K562 (cell line): Measurements from ENCODE around the gene TLCD1. TPM values are rescaled to one million over a fixed set of nuclear protein-coding genes. Genes with fewer than 3 reads are reported as not detected.

Experiments
- BRCA1 ChIP-seq, 2 experiments: fragments of 450-650 bp in 1 of 2; sonication (generic) in 1 of 2; formaldehyde crosslinking in 1 of 2; IDR thresholded peaks; 2 replicates each; pipeline versions ENCODE4 v1.5.0 to v1.6.1; 2017 to 2020; ENCODE audit warnings: mild to moderate bottlenecking in 1 of 2, missing genetic modification reagents in 1 of 2
- CBFA2T2 ChIP-seq: fragments of 450-650 bp; conservative IDR thresholded peaks from 2 replicates; pipeline ENCODE4 v1.6.1; 2017; ENCODE audit warnings: mild to moderate bottlenecking
- CTBP1 ChIP-seq: fragments of 450-650 bp; IDR thresholded peaks from 2 replicates; pipeline ENCODE4 v1.6.1; 2016; ENCODE audit warnings: borderline replicate concordance
- FOXP1 ChIP-seq: sonication (generic); formaldehyde crosslinking; IDR thresholded peaks from 2 replicates; pipeline ENCODE4 v1.8.0; 2022; ENCODE audit warnings: mild to moderate bottlenecking, missing genetic modification reagents
- HDAC3 ChIP-seq: fragments of 450-650 bp; IDR thresholded peaks from 2 replicates; pipeline ENCODE4 v1.6.1; 2018; ENCODE audit warnings: borderline replicate concordance, mild to moderate bottlenecking, moderate library complexity; ENCODE audit not compliant: partially characterized antibody
- KAT2B ChIP-seq: IDR thresholded peaks from one replicate; pipeline ENCODE4 v1.6.1; 2012; ENCODE audit warnings: low read depth, mild to moderate bottlenecking, control low read depth, inconsistent platforms, low read length, moderate library complexity
- KLF16 ChIP-seq: IDR thresholded peaks from 2 replicates; pipeline ENCODE4 v1.6.1; 2016; ENCODE audit warnings: antibody characterized with exemption
- NELFE ChIP-seq: IDR thresholded peaks from 2 replicates; pipeline ENCODE4 v1.6.1; 2011; ENCODE audit warnings: mild to moderate bottlenecking; ENCODE audit not compliant: insufficient read depth, insufficient read length
- RBM17 ChIP-seq: fragments of 200-400 bp; formaldehyde crosslinking; IDR thresholded peaks from 2 replicates; pipeline ENCODE4 v1.6.1; 2017; ENCODE audit warnings: low read depth, mild to moderate bottlenecking, low read length, borderline replicate concordance
- TCF7 ChIP-seq: sonication (generic); IDR thresholded peaks from 2 replicates; pipeline ENCODE4 v1.6.1; 2016; ENCODE audit warnings: antibody characterized with exemption, borderline replicate concordance
- TEAD1 ChIP-seq, 2 experiments: fragments of 450-650 bp in 1 of 2; sonication (generic) in 1 of 2; formaldehyde crosslinking; IDR thresholded peaks; 2 replicates each; pipeline versions ENCODE4 v1.4.0 to v1.8.0; 2020 to 2022; ENCODE audit warnings: mild to moderate bottlenecking in 2 of 2, missing genetic modification reagents in 1 of 2
- YY1 ChIP-seq, 3 experiments: IDR thresholded peaks; 2 replicates each; pipeline ENCODE4 v1.6.1; 2011; ENCODE audit warnings: low read length in 2 of 3, mild to moderate bottlenecking in 2 of 3, moderate library complexity in 2 of 3, borderline replicate concordance in 1 of 3, control low read depth in 1 of 3, low read depth in 1 of 3; ENCODE audit not compliant: insufficient read depth in 3 of 3, insufficient replicate concordance in 2 of 3, control insufficient read depth in 1 of 3, insufficient read length in 1 of 3; ENCODE audit errors: extremely low read depth in 1 of 3
- ZNF282 ChIP-seq: sonication (generic); formaldehyde crosslinking; IDR thresholded peaks from 2 replicates; pipeline ENCODE4 v1.8.1; 2023; ENCODE audit warnings: missing genetic modification reagents
- ZNF696 ChIP-seq: fragments of 250-450 bp; sonication (Bioruptor Pico); conservative IDR thresholded peaks from 2 replicates; pipeline ENCODE4 v1.4.0; 2020; ENCODE audit warnings: mild to moderate bottlenecking, moderate library complexity
- ZSCAN29 ChIP-seq: fragments of 450-650 bp; IDR thresholded peaks from 2 replicates; pipeline ENCODE4 v1.6.1; 2017
- polyA plus RNA-seq, 8 experiments: library from polyadenylated mRNA; depleted of rRNA in 4 of 8; stranded (reverse) in 5 of 8; unstranded in 3 of 8; fragments of >200 nt; fragmentation: Nextera tagmentation in 2 of 8; fragmentation: Illumina TruSeq in 1 of 8; extraction: Ambion mirVana in 2 of 8; extraction: Trizol in 1 of 8; gene quantifications; 2 replicates each; pipeline versions ENCODE4 v1.2.1 to v1.2.3, GENCODE V29; 2011 to 2014; ENCODE audit warnings: inconsistent platforms in 1 of 8, missing spikeins in 1 of 8
- total RNA-seq, 7 experiments: library from RNA; depleted of rRNA in 6 of 7; stranded (reverse); fragments of >200 nt in 6 of 7; fragmentation: Illumina TruSeq in 2 of 7; extraction: Trizol in 2 of 7; gene quantifications; 2 replicates each; pipeline versions ENCODE4 v1.2.1 to v1.2.3, GENCODE V29; 2011 to 2021; ENCODE audit warnings: low replicate concordance in 1 of 7
- TF ChIP-seq, protein P1 (sequence below): sonication (generic); formaldehyde crosslinking; IDR thresholded peaks from 2 replicates; pipeline ENCODE4 v1.4.0; 2020; ENCODE audit warnings: mild to moderate bottlenecking, missing genetic modification reagents
- TF ChIP-seq, protein P2 (sequence below): sonication (generic); formaldehyde crosslinking; IDR thresholded peaks from 2 replicates; pipeline ENCODE4 v1.8.0; 2023; ENCODE audit warnings: mild to moderate bottlenecking, missing genetic modification reagents
- TF ChIP-seq, protein P3 (sequence below): fragments of 250-450 bp; sonication (Bioruptor Pico); IDR thresholded peaks from 2 replicates; pipeline ENCODE4 v1.5.0; 2021
- TF ChIP-seq, protein P4 (sequence below): fragments of 250-450 bp; sonication (Bioruptor Pico); IDR thresholded peaks from 2 replicates; pipeline ENCODE4 v1.5.0; 2020; ENCODE audit warnings: mild to moderate bottlenecking
- TF ChIP-seq, protein P5 (sequence below): fragments of 450-650 bp; IDR thresholded peaks from 2 replicates; pipeline ENCODE4 v1.6.1; 2016; ENCODE audit warnings: antibody characterized with exemption

Gene TLCD1
- total and polyA plus RNA-seq, 9 of the 15 experiments (the other 6 are each of a cell fraction or from before 2014, with no cell fraction given), result 6.8 to 37.7 (median 21.7) TPM

DNA sequence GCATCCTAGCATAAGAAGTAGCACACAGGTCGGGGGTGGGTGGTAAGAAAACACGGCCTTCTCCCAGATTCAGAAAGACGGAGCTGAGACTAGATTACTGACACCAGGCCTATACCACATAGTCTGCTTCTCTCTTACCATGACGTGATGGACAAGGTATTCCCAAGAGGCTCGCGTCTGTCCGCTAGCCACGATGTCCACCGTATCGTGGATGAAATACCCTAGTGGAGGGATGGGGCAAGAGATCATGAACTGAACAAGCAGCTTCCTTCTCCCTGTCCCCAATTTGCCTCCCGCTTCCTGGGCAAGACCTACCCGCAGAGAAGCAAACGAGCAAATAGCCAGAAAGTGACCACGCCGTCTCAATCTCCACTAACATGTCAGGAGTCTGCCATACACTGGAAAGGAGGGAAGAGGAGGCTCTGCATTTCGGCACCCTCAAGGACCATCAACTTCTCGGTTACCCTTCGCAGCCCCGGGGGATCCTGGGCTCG is 820 bp downstream of the TLCD1 start (continued):
- TF ChIP-seq, protein P1, sequence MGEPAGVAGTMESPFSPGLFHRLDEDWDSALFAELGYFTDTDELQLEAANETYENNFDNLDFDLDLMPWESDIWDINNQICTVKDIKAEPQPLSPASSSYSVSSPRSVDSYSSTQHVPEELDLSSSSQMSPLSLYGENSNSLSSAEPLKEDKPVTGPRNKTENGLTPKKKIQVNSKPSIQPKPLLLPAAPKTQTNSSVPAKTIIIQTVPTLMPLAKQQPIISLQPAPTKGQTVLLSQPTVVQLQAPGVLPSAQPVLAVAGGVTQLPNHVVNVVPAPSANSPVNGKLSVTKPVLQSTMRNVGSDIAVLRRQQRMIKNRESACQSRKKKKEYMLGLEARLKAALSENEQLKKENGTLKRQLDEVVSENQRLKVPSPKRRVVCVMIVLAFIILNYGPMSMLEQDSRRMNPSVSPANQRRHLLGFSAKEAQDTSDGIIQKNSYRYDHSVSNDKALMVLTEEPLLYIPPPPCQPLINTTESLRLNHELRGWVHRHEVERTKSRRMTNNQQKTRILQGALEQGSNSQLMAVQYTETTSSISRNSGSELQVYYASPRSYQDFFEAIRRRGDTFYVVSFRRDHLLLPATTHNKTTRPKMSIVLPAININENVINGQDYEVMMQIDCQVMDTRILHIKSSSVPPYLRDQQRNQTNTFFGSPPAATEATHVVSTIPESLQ (CRISPR knock-in tag), result no peak
- TF ChIP-seq, protein P2, sequence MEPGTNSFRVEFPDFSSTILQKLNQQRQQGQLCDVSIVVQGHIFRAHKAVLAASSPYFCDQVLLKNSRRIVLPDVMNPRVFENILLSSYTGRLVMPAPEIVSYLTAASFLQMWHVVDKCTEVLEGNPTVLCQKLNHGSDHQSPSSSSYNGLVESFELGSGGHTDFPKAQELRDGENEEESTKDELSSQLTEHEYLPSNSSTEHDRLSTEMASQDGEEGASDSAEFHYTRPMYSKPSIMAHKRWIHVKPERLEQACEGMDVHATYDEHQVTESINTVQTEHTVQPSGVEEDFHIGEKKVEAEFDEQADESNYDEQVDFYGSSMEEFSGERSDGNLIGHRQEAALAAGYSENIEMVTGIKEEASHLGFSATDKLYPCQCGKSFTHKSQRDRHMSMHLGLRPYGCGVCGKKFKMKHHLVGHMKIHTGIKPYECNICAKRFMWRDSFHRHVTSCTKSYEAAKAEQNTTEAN, result no peak
- TF ChIP-seq KAT2B (no peak), YY1 (IDR thresholded peaks at IDR 0.05; ENCODE audit: borderline replicate concordance in 1 of 3, control insufficient read depth in 1 of 3, extremely low read depth in 1 of 3, insufficient read depth in 3 of 3, insufficient read length in 1 of 3, insufficient replicate concordance in 2 of 3, low read depth in 1 of 3, low read length in 2 of 3) (no peak), CTBP1 (peak; percentile 36), HDAC3 (no peak), TEAD1 (CRISPR knock-in tag; IDR thresholded peaks at IDR 0.05) (0 out of 4 replicates have a peak, but pooled peaks of 1 of the 2 experiments have one; percentile 57), ZSCAN29 (peak; percentile 50; the same call in 1 of the 2 replicates), ZNF696 (CRISPR knock-in tag) (no peak), ZNF282 (CRISPR knock-in tag) (no peak), BRCA1 (IDR thresholded peaks at IDR 0.05) (no peak), BRCA1 (CRISPR knock-in tag; IDR thresholded peaks at IDR 0.05) (no peak), TCF7 (0 out of 2 replicates have a peak, but pooled peaks have one; percentile 19), NELFE (no peak), RBM17 (no peak), CBFA2T2 (no peak), FOXP1 (CRISPR knock-in tag) (no peak), KLF16 (no peak)
- TF ChIP-seq, protein P3, sequence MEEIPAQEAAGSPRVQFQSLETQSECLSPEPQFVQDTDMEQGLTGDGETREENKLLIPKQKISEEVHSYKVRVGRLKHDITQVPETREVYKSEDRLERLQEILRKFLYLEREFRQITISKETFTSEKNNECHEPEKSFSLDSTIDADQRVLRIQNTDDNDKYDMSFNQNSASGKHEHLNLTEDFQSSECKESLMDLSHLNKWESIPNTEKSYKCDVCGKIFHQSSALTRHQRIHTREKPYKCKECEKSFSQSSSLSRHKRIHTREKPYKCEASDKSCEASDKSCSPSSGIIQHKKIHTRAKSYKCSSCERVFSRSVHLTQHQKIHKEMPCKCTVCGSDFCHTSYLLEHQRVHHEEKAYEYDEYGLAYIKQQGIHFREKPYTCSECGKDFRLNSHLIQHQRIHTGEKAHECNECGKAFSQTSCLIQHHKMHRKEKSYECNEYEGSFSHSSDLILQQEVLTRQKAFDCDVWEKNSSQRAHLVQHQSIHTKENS (CRISPR knock-in tag), result no peak
- TF ChIP-seq, protein P4, sequence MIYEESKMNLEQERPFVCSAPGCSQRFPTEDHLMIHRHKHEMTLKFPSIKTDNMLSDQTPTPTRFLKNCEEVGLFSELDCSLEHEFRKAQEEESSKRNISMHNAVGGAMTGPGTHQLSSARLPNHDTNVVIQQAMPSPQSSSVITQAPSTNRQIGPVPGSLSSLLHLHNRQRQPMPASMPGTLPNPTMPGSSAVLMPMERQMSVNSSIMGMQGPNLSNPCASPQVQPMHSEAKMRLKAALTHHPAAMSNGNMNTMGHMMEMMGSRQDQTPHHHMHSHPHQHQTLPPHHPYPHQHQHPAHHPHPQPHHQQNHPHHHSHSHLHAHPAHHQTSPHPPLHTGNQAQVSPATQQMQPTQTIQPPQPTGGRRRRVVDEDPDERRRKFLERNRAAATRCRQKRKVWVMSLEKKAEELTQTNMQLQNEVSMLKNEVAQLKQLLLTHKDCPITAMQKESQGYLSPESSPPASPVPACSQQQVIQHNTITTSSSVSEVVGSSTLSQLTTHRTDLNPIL (CRISPR knock-in tag), result no peak
- TF ChIP-seq, protein P5, sequence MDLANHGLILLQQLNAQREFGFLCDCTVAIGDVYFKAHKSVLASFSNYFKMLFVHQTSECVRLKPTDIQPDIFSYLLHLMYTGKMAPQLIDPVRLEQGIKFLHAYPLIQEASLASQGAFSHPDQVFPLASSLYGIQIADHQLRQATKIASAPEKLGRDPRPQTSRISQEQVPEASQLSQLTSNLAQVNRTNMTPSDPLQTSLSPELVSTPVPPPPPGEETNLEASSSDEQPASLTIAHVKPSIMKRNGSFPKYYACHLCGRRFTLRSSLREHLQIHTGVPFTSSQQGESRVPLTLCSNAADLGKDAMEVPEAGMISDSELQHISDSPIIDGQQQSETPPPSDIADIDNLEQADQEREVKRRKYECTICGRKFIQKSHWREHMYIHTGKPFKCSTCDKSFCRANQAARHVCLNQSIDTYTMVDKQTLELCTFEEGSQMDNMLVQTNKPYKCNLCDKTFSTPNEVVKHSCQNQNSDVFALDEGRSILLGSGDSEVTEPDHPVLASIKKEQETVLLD, result no peak
